A673 (cell line): ENCODE measurements around the gene RHOD. TPM values are rescaled to one million over a fixed set of nuclear protein-coding genes. Genes with fewer than 3 reads are reported as not detected.

Experiments
- BruUV-seq: library from RNA; stranded (reverse); fragments of 400-500 nt; replicated peaks from 2 replicates; lab custom pipeline; 2021; lab: Mats Ljungman, UMichigan
- CTCF ChIA-PET: fragments of 300-600 bp; sonication (Branson Sonifier 250); formaldehyde crosslinking; loops from one replicate; lab custom pipeline; 2022; ENCODE audit warnings: antibody characterized with exemption; lab: Charles Lee
- POLR2A ChIA-PET: fragments of 300-600 bp; sonication (Branson Sonifier 250); formaldehyde crosslinking; loops from one replicate; lab custom pipeline; 2022; ENCODE audit warnings: antibody characterized with exemption; ENCODE audit not compliant: low non-redundant PET; lab: Charles Lee
- DNase-seq: peaks from one replicate; pipeline ENCODE4 v3.0.0-alpha.2; 2015; ENCODE audit warnings: low spot score
- H3K27ac ChIP-seq: fragments of 200-600 bp; sonication (generic); 2 replicates; pipeline ENCODE4 v1.5.1; 2016; ENCODE audit warnings: mixed run types, low read depth, mild to moderate bottlenecking, mixed read lengths, antibody characterized with exemption, low read length; ENCODE audit not compliant: poor library complexity, severe bottlenecking
- H3K27me3 ChIP-seq: fragments of 200-600 bp; sonication (generic); replicated peaks from 2 replicates; pipeline ENCODE4 v1.6.1; 2017; ENCODE audit warnings: mixed run types, low read depth, mild to moderate bottlenecking, mixed read lengths, antibody characterized with exemption, low read length; ENCODE audit not compliant: insufficient read depth, poor library complexity
- H3K36me3 ChIP-seq: fragments of 200-600 bp; sonication (generic); 2 replicates; pipeline ENCODE4 v1.6.1; 2016; ENCODE audit warnings: mixed run types, mild to moderate bottlenecking, mixed read lengths, antibody characterized with exemption, low read length; ENCODE audit not compliant: insufficient read depth, poor library complexity, severe bottlenecking
- H3K4me1 ChIP-seq: fragments of 200-600 bp; sonication (generic); 2 replicates; pipeline ENCODE4 v1.6.1; 2017; ENCODE audit warnings: mixed run types, mild to moderate bottlenecking, mixed read lengths, antibody characterized with exemption, low read length; ENCODE audit not compliant: insufficient read depth, poor library complexity, severe bottlenecking
- H3K4me3 ChIP-seq: fragments of 200-600 bp; sonication (generic); 2 replicates; pipeline ENCODE4 v1.5.1; 2016; ENCODE audit warnings: low read depth, mixed run types, mild to moderate bottlenecking, mixed read lengths, low read length; ENCODE audit not compliant: poor library complexity, severe bottlenecking
- H3K9me3 ChIP-seq: fragments of 200-600 bp; sonication (generic); 2 replicates; pipeline ENCODE4 v1.6.1; 2016; ENCODE audit warnings: mixed run types, low read depth, mild to moderate bottlenecking, mixed read lengths, antibody characterized with exemption, low read length; ENCODE audit not compliant: poor library complexity, severe bottlenecking
- CTCF ChIP-seq: fragments of 300-800, 200-600 bp; sonication (generic); conservative IDR thresholded peaks from 2 replicates; pipeline ENCODE4 v1.5.1; 2017; ENCODE audit warnings: low read depth, mild to moderate bottlenecking, antibody characterized with exemption, low read length, moderate library complexity, mixed read lengths
- EZH2 ChIP-seq: fragments of 200-600 bp; sonication (generic); IDR thresholded peaks from 2 replicates; pipeline ENCODE4 v1.6.1; 2017; ENCODE audit warnings: borderline replicate concordance, low read depth, mild to moderate bottlenecking, mixed read lengths, antibody characterized with exemption, low read length; ENCODE audit not compliant: poor library complexity, severe bottlenecking
- intact Hi-C: fragments of 100-400 bp; cut with micrococcal nuclease; formaldehyde crosslinking; loops from one replicate; pipeline ENCODE4 v1.10.0; 2022; ENCODE audit not compliant: unreplicated experiment
- total RNA-seq: library from RNA; stranded (reverse); gene quantifications from 2 replicates; pipeline ENCODE4 v1.2.3, GENCODE V29; 2021

The RHOD gene
- total RNA-seq, 1 experiment from 2014 or later: 0.88 TPM

- Histone ChIP-seq H3K4me1 (no peaks in the 10 kb centered on the region), H3K4me3 (no peak overlapping the region), H3K9me3 (no peaks in the 10 kb centered on the region), H3K27me3 (no peaks in the 10 kb centered on the region), H3K27ac (no peak overlapping the region), H3K36me3 (no peaks in the 10 kb centered on the region)
- DNase-seq: no peak
- TF ChIP-seq CTCF (no peak), EZH2 (no peak)
- POLR2A ChIA-PET: no interaction called here
- CTCF ChIA-PET: no interaction called here
- intact Hi-C loops: no loop called here
- no TSS peak for BruUV-seq
Measured at GRCh38 chr11:67048515-67049130, 8.0 kb upstream of the RHOD start.

GRCh38 chr11:67050139-67050538, 6.5 kb upstream of the RHOD start:
- Histone ChIP-seq H3K36me3 (no peaks in the 10 kb centered on the region), H3K27ac (no peak overlapping the region), H3K4me3 (no peak overlapping the region), H3K9me3 (no peaks in the 10 kb centered on the region), H3K27me3 (no peaks in the 10 kb centered on the region), H3K4me1 (peaks cover 6% of the 10 kb centered on the region)
- DNase-seq: no peak
- 0 out of 2 replicates have a peak, but pooled peaks have one; percentile 13 for TF ChIP-seq CTCF
- TF ChIP-seq EZH2: no peak
- BruUV-seq: no TSS peak
- CTCF ChIA-PET: interaction anchor here (0.5 kb wide), 1 partner anchor 25 kb away, joined by 3 read pairs; no protein-coding TSS in a partner anchor
- intact Hi-C loops: loop anchor here (10.0 kb wide), 3 partner anchors 205 to 335 kb away; no protein-coding TSS in a partner anchor
- POLR2A ChIA-PET: no interaction called here

- no peak overlapping the region for H3K27ac ChIP-seq
- no TSS peak for BruUV-seq
- no peaks in the 10 kb centered on the region for H3K36me3 ChIP-seq
- no peak for TF ChIP-seq EZH2
- no peak for TF ChIP-seq CTCF
- intact Hi-C loops: loop anchor here (10.0 kb wide), 3 partner anchors 203 to 333 kb away; no protein-coding TSS in a partner anchor
- H3K4me3 ChIP-seq: no peak overlapping the region
- peaks cover 12% of the 10 kb centered on the region for H3K4me1 ChIP-seq
- H3K27me3 ChIP-seq: no peaks in the 10 kb centered on the region
- H3K9me3 ChIP-seq: no peaks in the 10 kb centered on the region
- ChIA-PET CTCF (interaction anchor here (1.1 kb wide), 1 partner anchor 29 kb away, joined by 3 read pairs; the partner anchor contains the start of gene SYT12), POLR2A (no interaction called here)
- no peak for DNase-seq
Measured at GRCh38 chr11:67051180-67051893, 5.3 kb upstream of the RHOD start.
